ENCODE data around the gene DOLK. TPM values are rescaled to one million over a fixed set of nuclear protein-coding genes. Genes with fewer than 3 reads are reported as not detected.

DOLK gene
- total RNA-seq, result 1 to 10 TPM; 5.7 TPM

GRCh38 chr9:128947527-128948301 lies at the start of gene DOLK, which contains the start of gene NUP188:
TSS of gene DOLK (minus strand) at chr9:128947603. CDS start at chr9:128947303, 300 bp downstream.
TSS of gene NUP188 (plus strand) at chr9:128947699. CDS start at chr9:128947720, 21 bp downstream.
- H3K27me3 Mint-ChIP-seq, result no peaks in the 10 kb centered on the region
- H3K4me3 Mint-ChIP-seq, result peak within 1 kb of the TSS; percentile 82
- DNase-seq, result peak; percentile 98
- H3K9me3 Mint-ChIP-seq, result no peaks in the 10 kb centered on the region
- POLR2A ChIA-PET, result interaction anchor here (1.0 to 2.0 kb wide), 5 partner anchors 9 to 395 kb away, joined by 3 to 9 read pairs (median 3); partner anchors contain the start of genes KYAT1 and LRRC8A
- intact Hi-C loops (cut with micrococcal nuclease), result no loop called here
- ATAC-seq, result peak; percentile 82
- CTCF ChIA-PET, result interaction anchor here (3.6 kb wide), 1 partner anchor 20 kb away, joined by 16 read pairs; no protein-coding TSS in a partner anchor
- TF ChIP-seq CTCF (IDR thresholded peaks at IDR 0.05), result no peak
- H3K4me1 Mint-ChIP-seq (ENCODE audit: low read depth), result peaks cover 28% of the 10 kb centered on the region
- H3K27ac Mint-ChIP-seq, result peak within 1 kb of the TSS; percentile 98
- peaks cover 27% of the 10 kb centered on the region for H3K36me3 Mint-ChIP-seq (ENCODE audit: low read depth)

DNA sequence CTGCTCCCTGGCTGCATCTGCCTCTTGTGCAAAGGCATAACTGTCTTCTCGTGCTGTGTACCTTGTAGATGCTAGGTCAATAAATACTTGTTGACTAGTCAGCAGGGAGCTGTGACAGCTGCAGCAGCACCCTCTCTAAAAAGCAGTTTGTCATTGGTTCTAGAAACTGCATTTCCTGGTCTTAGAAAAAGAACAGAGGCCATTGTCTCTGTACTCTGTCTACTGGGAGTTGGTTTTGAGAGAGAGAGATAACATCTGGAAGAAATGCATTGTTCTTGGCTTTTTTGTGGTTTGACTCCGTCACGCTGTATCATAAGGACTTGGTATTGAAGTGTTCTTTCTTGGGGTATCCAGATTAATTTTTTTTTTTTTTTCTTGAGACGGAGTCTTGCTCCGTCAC lies 48.4 kb upstream of the DOLK start:
- ChIA-PET POLR2A (interaction anchor here (1.3 kb wide), 1 partner anchor 28 kb away, joined by 3 read pairs; no protein-coding TSS in a partner anchor), CTCF (interaction anchor here (1.3 kb wide), 1 partner anchor 12 kb away, joined by 3 read pairs; no protein-coding TSS in a partner anchor)
- Mint-ChIP-seq H3K9me3 (no peaks in the 10 kb centered on the region), H3K27me3 (no peaks in the 10 kb centered on the region), H3K27ac (no peak overlapping the region), H3K36me3 (ENCODE audit: low read depth) (peaks cover 57% of the 10 kb centered on the region), H3K4me1 (ENCODE audit: low read depth) (no peaks in the 10 kb centered on the region), H3K4me3 (no peak overlapping the region)
- TF ChIP-seq CTCF (IDR thresholded peaks at IDR 0.05), result no peak
- DNase-seq (no peak), ATAC-seq (no peak)
- intact Hi-C loops (cut with micrococcal nuclease), result no loop called here

DNA sequence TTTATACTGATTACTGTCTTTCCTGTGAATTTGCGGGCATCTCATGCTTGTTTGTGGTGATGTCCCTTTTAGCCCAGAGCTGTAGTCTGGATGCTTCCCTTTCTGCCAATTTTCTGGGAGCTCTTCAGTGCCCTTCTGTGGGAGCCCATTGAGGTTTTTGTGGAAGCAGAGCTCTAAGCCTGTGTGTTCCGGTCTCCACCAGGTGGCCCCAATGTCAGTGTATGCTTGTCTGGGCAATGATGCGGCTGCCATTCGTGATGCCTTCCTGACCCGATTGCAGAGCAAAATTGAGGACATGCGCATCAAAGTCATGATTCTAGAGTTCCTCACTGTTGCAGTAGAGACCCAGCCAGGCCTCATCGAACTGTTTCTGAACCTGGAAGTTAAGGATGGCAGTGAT lies 45.6 kb upstream of the DOLK start:
- DNase-seq (no peak), ATAC-seq (no peak)
- Mint-ChIP-seq H3K27me3 (no peaks in the 10 kb centered on the region), H3K4me3 (no peak overlapping the region), H3K27ac (no peak overlapping the region), H3K9me3 (no peaks in the 10 kb centered on the region), H3K4me1 (ENCODE audit: low read depth) (no peaks in the 10 kb centered on the region), H3K36me3 (ENCODE audit: low read depth) (peaks cover 49% of the 10 kb centered on the region)
- intact Hi-C loops (cut with micrococcal nuclease), result no loop called here
- ChIA-PET CTCF (interaction anchor here (0.6 to 1.0 kb wide), 2 partner anchors 141 to 145 kb away, joined by 3 to 4 read pairs; no protein-coding TSS in a partner anchor), POLR2A (interaction anchor here (0.6 kb wide), 1 partner anchor 481 kb away, joined by 3 read pairs; no protein-coding TSS in a partner anchor)
- no peak for TF ChIP-seq CTCF (IDR thresholded peaks at IDR 0.05)

DNA sequence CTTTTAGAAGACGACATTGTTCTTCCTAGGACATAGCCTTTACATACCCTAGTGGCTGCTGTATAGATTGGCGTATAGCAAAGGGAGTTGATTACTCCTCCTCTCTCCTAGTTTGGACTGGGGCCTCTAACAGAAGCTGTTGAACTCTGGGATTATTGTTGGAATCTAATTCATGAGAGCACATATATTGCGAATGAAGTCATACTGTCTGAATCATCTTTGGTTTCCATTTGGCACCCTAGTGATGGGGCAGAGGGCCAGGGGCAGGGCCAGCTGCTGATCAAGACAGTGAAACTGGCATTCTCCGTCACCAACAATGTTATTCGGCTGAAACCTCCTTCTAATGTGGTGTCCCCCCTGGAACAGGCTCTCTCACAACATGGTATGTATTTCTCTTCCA lies 40.4 kb upstream of the DOLK start:
- H3K4me3 Mint-ChIP-seq, result no peak overlapping the region
- no peak for DNase-seq
- no peaks in the 10 kb centered on the region for H3K4me1 Mint-ChIP-seq (ENCODE audit: low read depth)
- CTCF ChIA-PET, result interaction anchor here (0.9 to 1.2 kb wide), 2 partner anchors 170 to 548 kb away, joined by 3 to 4 read pairs; partner anchors contain the start of gene ENDOG
- POLR2A ChIA-PET, result interaction anchor here (0.7 to 0.9 kb wide), 2 partner anchors 15 to 32 kb away, joined by 3 to 5 read pairs; no protein-coding TSS in a partner anchor
- no peak overlapping the region for H3K27ac Mint-ChIP-seq
- intact Hi-C loops (cut with micrococcal nuclease), result no loop called here
- no peaks in the 10 kb centered on the region for H3K27me3 Mint-ChIP-seq
- no peak for TF ChIP-seq CTCF (IDR thresholded peaks at IDR 0.05)
- H3K36me3 Mint-ChIP-seq (ENCODE audit: low read depth), result peaks cover 45% of the 10 kb centered on the region
- ATAC-seq, result no peak
- no peaks in the 10 kb centered on the region for H3K9me3 Mint-ChIP-seq

DNA sequence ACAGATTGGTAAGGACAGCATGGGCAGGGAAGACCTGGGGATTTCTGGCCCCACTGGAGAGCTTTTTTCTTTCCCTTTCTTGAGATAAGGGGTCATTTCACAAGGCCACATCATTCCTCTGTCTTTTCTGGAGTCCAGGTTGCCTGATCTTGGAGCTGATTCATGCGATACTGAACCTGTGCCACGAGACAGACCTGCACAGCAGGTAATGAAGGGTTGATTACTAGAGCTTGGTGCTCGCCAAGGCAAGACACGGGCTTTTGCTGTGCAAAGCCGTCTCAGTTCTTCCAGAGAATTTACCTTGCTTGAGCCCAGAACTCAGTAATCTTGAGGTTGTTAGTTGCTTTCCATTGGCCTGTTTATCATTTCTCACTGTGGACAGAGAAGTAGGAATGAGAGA lies 39.3 kb upstream of the DOLK start:
- peaks cover 47% of the 10 kb centered on the region for H3K36me3 Mint-ChIP-seq (ENCODE audit: low read depth)
- POLR2A ChIA-PET, result interaction anchor here (0.9 kb wide), 1 partner anchor 14 kb away, joined by 3 read pairs; no protein-coding TSS in a partner anchor
- CTCF ChIA-PET, result interaction anchor here (1.1 kb wide), 1 partner anchor 19 kb away, joined by 3 read pairs; no protein-coding TSS in a partner anchor

More for the DNA sequence above, 39.3 kb upstream of the DOLK start:
- no peak for TF ChIP-seq CTCF (IDR thresholded peaks at IDR 0.05)
- Mint-ChIP-seq H3K4me1 (ENCODE audit: low read depth) (no peaks in the 10 kb centered on the region), H3K27ac (no peak overlapping the region), H3K9me3 (no peaks in the 10 kb centered on the region), H3K27me3 (no peaks in the 10 kb centered on the region), H3K4me3 (no peak overlapping the region)
- DNase-seq (no peak), ATAC-seq (no peak)
- intact Hi-C loops (cut with micrococcal nuclease), result no loop called here

All from activated CD8-positive, alpha-beta T cell treated with anti-CD3 and anti-CD28 coated beads for 36 hours (primary cell).